DOHH2 (cell line): Measurements from ENCODE around the gene NSMCE1.
"Not testable (repeated sequence)": the region's sequence is repeated elsewhere in the genome, so short reads cannot be mapped to it uniquely, and the experiment has no call there.

ENCODE experiments used
- H3F3A ChIP-seq: fragments of 200-600 bp; sonication (generic), shearing (Covaris generic); 2 replicates; pipeline ENCODE4 v1.6.0; 2016; ENCODE audit warnings: antibody characterized with exemption, mild to moderate bottlenecking; ENCODE audit not compliant: control insufficient read depth, insufficient read depth
- H3K27ac ChIP-seq: fragments of 200-600 bp; sonication (generic); 2 replicates; pipeline ENCODE4 v1.5.1; 2014; ENCODE audit warnings: low read depth, mild to moderate bottlenecking, low read length, moderate library complexity
- H3K27me3 ChIP-seq: fragments of 200-600 bp; sonication (generic); 2 replicates; pipeline ENCODE4 v1.6.1; 2014; ENCODE audit warnings: mild to moderate bottlenecking, low read length, mixed read lengths; ENCODE audit not compliant: control insufficient read depth
- H3K36me3 ChIP-seq: fragments of 200-600 bp; sonication (generic); 2 replicates; pipeline ENCODE4 v1.6.1; 2014; ENCODE audit warnings: mild to moderate bottlenecking, low read length, moderate library complexity, mixed read lengths; ENCODE audit not compliant: control insufficient read depth
- H3K4me1 ChIP-seq: fragments of 200-600 bp; sonication (generic); 2 replicates; pipeline ENCODE4 v1.6.1; 2014; ENCODE audit warnings: mild to moderate bottlenecking, low read length, mixed read lengths; ENCODE audit not compliant: control insufficient read depth
- H3K4me2 ChIP-seq: fragments of 200-600 bp; sonication (generic); 2 replicates; pipeline ENCODE4 v1.6.0; 2014; ENCODE audit warnings: mild to moderate bottlenecking, low read length, moderate library complexity
- H3K4me3 ChIP-seq: fragments of 200-600 bp; sonication (generic); 2 replicates; pipeline ENCODE4 v1.5.1; 2014; ENCODE audit warnings: mild to moderate bottlenecking, low read length, mixed read lengths
- H3K79me2 ChIP-seq: fragments of 200-600 bp; sonication (generic); 2 replicates; pipeline ENCODE4 v1.6.1; 2014; ENCODE audit warnings: mild to moderate bottlenecking, low read length, mixed read lengths; ENCODE audit not compliant: control insufficient read depth
- H3K9me2 ChIP-seq: fragments of 200-600 bp; sonication (generic); replicated peaks from 2 replicates; pipeline ENCODE4 v1.6.1; 2014; ENCODE audit warnings: mild to moderate bottlenecking, low read length, mixed read lengths; ENCODE audit not compliant: control insufficient read depth
- H3K9me3 ChIP-seq: fragments of 200-600 bp; sonication (generic); 2 replicates; pipeline ENCODE4 v1.6.1; 2014; ENCODE audit warnings: antibody characterized with exemption, low read length, mixed read lengths; ENCODE audit not compliant: control insufficient read depth, insufficient read depth
- H4K20me1 ChIP-seq: fragments of 200-600 bp; sonication (generic); 2 replicates; pipeline ENCODE4 v1.6.0; 2014; ENCODE audit warnings: low read depth, mild to moderate bottlenecking, antibody characterized with exemption, low read length, moderate library complexity; ENCODE audit not compliant: control insufficient read depth, insufficient read depth
- EZH2phosphoT487 ChIP-seq: fragments of 200-600 bp; sonication (generic); IDR thresholded peaks from 2 replicates; pipeline ENCODE4 v1.6.1; 2017; ENCODE audit warnings: borderline replicate concordance, mild to moderate bottlenecking, antibody characterized with exemption, low read length, moderate library complexity, mixed read lengths
- TF ChIP-seq, protein P1 (sequence below): fragments of 200-600 bp; sonication (generic); IDR thresholded peaks from one replicate; pipeline ENCODE4 v1.5.1; 2014; ENCODE audit warnings: antibody characterized with exemption, mild to moderate bottlenecking, low read depth, low read length; ENCODE audit not compliant: poor library complexity, severe bottlenecking

Gene NSMCE1

DNA sequence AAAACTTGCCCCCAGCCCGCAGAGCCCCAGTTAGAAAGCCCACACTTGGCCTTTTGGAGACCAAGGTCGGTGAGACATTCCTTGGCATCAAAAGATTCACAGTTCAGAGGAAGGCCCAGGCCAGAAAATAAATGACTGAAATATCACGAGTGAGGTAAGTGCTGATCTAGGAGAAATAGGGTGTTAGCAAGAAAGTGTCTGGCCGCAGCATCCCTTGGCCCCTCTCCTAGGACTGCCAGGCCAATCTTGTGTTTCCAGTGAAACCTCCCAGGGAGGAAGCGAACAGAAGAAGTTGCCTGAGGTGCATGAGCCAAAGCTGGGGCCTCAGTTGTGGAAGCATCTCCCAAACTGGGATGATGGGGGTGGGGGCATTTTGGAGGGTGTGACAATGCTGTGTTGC is 22.5 kb upstream of the NSMCE1 start:
- Histone ChIP-seq H3K4me2 (no peak overlapping the region), H3K4me3 (no peak overlapping the region), H3K9me3 (no peaks in the 10 kb centered on the region), H3K9me2 (no peaks in the 10 kb centered on the region), H3K36me3 (no peaks in the 10 kb centered on the region), H4K20me1 (no peaks in the 10 kb centered on the region), H3K4me1 (peaks cover 43% of the 10 kb centered on the region), H3F3A (peaks cover 17% of the 10 kb centered on the region), H3K79me2 (no peaks in the 10 kb centered on the region), H3K27me3 (no peaks in the 10 kb centered on the region), H3K27ac (no peak overlapping the region)
- TF ChIP-seq EZH2phosphoT487: no peak
- TF ChIP-seq, protein P1, sequence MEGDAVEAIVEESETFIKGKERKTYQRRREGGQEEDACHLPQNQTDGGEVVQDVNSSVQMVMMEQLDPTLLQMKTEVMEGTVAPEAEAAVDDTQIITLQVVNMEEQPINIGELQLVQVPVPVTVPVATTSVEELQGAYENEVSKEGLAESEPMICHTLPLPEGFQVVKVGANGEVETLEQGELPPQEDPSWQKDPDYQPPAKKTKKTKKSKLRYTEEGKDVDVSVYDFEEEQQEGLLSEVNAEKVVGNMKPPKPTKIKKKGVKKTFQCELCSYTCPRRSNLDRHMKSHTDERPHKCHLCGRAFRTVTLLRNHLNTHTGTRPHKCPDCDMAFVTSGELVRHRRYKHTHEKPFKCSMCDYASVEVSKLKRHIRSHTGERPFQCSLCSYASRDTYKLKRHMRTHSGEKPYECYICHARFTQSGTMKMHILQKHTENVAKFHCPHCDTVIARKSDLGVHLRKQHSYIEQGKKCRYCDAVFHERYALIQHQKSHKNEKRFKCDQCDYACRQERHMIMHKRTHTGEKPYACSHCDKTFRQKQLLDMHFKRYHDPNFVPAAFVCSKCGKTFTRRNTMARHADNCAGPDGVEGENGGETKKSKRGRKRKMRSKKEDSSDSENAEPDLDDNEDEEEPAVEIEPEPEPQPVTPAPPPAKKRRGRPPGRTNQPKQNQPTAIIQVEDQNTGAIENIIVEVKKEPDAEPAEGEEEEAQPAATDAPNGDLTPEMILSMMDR: no peak

- Histone ChIP-seq H3K9me3 (no peaks in the 10 kb centered on the region), H3K27me3 (no peaks in the 10 kb centered on the region), H3K36me3 (no peaks in the 10 kb centered on the region), H3K79me2 (no peaks in the 10 kb centered on the region), H3K27ac (no peak overlapping the region), H4K20me1 (no peaks in the 10 kb centered on the region), H3K4me3 (no peak overlapping the region), H3K4me1 (peaks cover 43% of the 10 kb centered on the region), H3F3A (peaks cover 15% of the 10 kb centered on the region; the same call in 1 of the 2 replicates), H3K4me2 (no peak overlapping the region), H3K9me2 (no peaks in the 10 kb centered on the region)
- TF ChIP-seq, protein P1: no peak
- TF ChIP-seq EZH2phosphoT487: no peak
Observed at GRCh38 chr16:27290562-27290961, 22.0 kb upstream of the NSMCE1 start.

GRCh38 chr16:27289669-27290068 is 21.1 kb upstream of the NSMCE1 start:
- no peaks in the 10 kb centered on the region for H3K36me3 ChIP-seq
- peaks cover 44% of the 10 kb centered on the region for H3K4me1 ChIP-seq
- H3K79me2 ChIP-seq: no peaks in the 10 kb centered on the region
- H3F3A ChIP-seq: peaks cover 9% of the 10 kb centered on the region; the same call in 1 of the 2 replicates
- H3K27ac ChIP-seq: no peak overlapping the region
- H3K4me2 ChIP-seq: peak overlapping the region; percentile 18; the same call in 1 of the 2 replicates
- TF ChIP-seq, protein P1: no peak
- TF ChIP-seq EZH2phosphoT487: no peak
- no peaks in the 10 kb centered on the region for H3K27me3 ChIP-seq
- no peak overlapping the region for H3K4me3 ChIP-seq
- no peaks in the 10 kb centered on the region for H4K20me1 ChIP-seq
- H3K9me2 ChIP-seq: no peaks in the 10 kb centered on the region
- no peaks in the 10 kb centered on the region for H3K9me3 ChIP-seq

GRCh38 chr16:27288313-27288712 is 19.7 kb upstream of the NSMCE1 start:
- peaks cover 51% of the 10 kb centered on the region for H3K4me1 ChIP-seq
- not testable (repeated sequence) for H4K20me1 ChIP-seq, H3K79me2 ChIP-seq, H3K4me3 ChIP-seq, H3K36me3 ChIP-seq, H3K9me2 ChIP-seq, H3K27ac ChIP-seq, H3K4me2 ChIP-seq, H3K9me3 ChIP-seq, H3F3A ChIP-seq, H3K27me3 ChIP-seq
